Endodermal cell (in vitro differentiated cells): Measurements from ENCODE around the gene BPGM. TPM values are rescaled to one million over a fixed set of nuclear protein-coding genes. Genes with fewer than 3 reads are reported as not detected.

ENCODE experiments used
- DNase-seq: peaks from one replicate; pipeline ENCODE4 v3.0.0-alpha.2; 2017
- H3K27ac ChIP-seq: 2 replicates; pipeline ENCODE4 v1.5.1; 2013; ENCODE audit warnings: mild to moderate bottlenecking, low read depth, low read length, moderate library complexity
- H3K27me3 ChIP-seq: 2 replicates; pipeline ENCODE4 v1.6.1; 2013; ENCODE audit warnings: mild to moderate bottlenecking, low read length, moderate library complexity; ENCODE audit not compliant: insufficient read depth, control insufficient read depth, poor library complexity, severe bottlenecking
- H3K36me3 ChIP-seq: 2 replicates; pipeline ENCODE4 v1.7.0; 2013; ENCODE audit warnings: mild to moderate bottlenecking, low read length, moderate library complexity; ENCODE audit not compliant: control insufficient read depth, insufficient read depth
- H3K4me1 ChIP-seq: one replicate; pipeline ENCODE4 v1.7.0; 2013; ENCODE audit warnings: low read length; ENCODE audit not compliant: control insufficient read depth, insufficient read depth
- H3K4me3 ChIP-seq: 2 replicates; pipeline ENCODE4 v1.5.1; 2013; ENCODE audit warnings: mild to moderate bottlenecking, low read length, moderate library complexity
- H3K9ac ChIP-seq: 2 replicates; pipeline ENCODE4 v1.6.1; 2013; ENCODE audit warnings: mild to moderate bottlenecking, low read length, moderate library complexity; ENCODE audit not compliant: poor library complexity, severe bottlenecking; ENCODE audit errors: extremely low read depth
- H3K9me3 ChIP-seq: 2 replicates; pipeline ENCODE4 v1.6.1; 2013; ENCODE audit warnings: mild to moderate bottlenecking, low read length, moderate library complexity; ENCODE audit not compliant: control insufficient read depth
- H3K27ac Mint-ChIP-seq: 2 replicates; pipeline ENCODE4 v1.8.0; 2020; ENCODE audit warnings: mixed read lengths
- H3K27me3 Mint-ChIP-seq: 2 replicates; pipeline ENCODE4 v1.8.0; 2021; ENCODE audit warnings: mild to moderate bottlenecking, mixed read lengths; ENCODE audit not compliant: insufficient read depth
- H3K36me3 Mint-ChIP-seq: 2 replicates; pipeline ENCODE4 v1.8.0; 2020; ENCODE audit warnings: low read depth, mixed read lengths
- H3K4me1 Mint-ChIP-seq: 2 replicates; pipeline ENCODE4 v1.8.0; 2020; ENCODE audit warnings: mixed read lengths
- H3K4me3 Mint-ChIP-seq: 2 replicates; pipeline ENCODE4 v1.8.0; 2020; ENCODE audit warnings: mild to moderate bottlenecking, moderate library complexity, mixed read lengths
- H3K9me3 Mint-ChIP-seq: 2 replicates; pipeline ENCODE4 v1.8.0; 2020; ENCODE audit warnings: mild to moderate bottlenecking, mixed read lengths
- WGBS, 2 experiments: methylation state at CpG; one replicate each; pipeline versions ENCODE4 v1.1.5 to v1.1.7; 2013; ENCODE audit warnings: missing lambda C conversion rate in 2 of 2, mixed read lengths in 1 of 2; ENCODE audit not compliant: insufficient coverage in 1 of 2, insufficient read length in 1 of 2; 5-methylcytosine and 5-hydroxymethylcytosine counted together
- total RNA-seq, 2 donors: library from RNA; stranded (reverse); fragmentation: NEBNext Ultra II Directional in 1 of 2; extraction: Animal tissue kit (Norgen Biotek cat#: 25700) in 1 of 2; gene quantifications; 2 replicates in 1 of 2; 3 replicates in 1 of 2; pipeline ENCODE4 v1.2.1, GENCODE V29; 2021
- TF ChIP-seq, protein P1 (sequence below): fragments of 200-600 bp; sonication (generic); conservative IDR thresholded peaks from 2 replicates; pipeline ENCODE4 v1.5.0; 2021; ENCODE audit warnings: antibody characterized with exemption, mild to moderate bottlenecking

Gene BPGM
- total RNA-seq, 2 donors from 2014 or later = 11.1 to 16.1 TPM

GRCh38 chr7:134720091-134720935 is 73.7 kb downstream of the BPGM start:
- no peaks in the 10 kb centered on the region for H3K9me3 Mint-ChIP-seq
- TF ChIP-seq, protein P1, sequence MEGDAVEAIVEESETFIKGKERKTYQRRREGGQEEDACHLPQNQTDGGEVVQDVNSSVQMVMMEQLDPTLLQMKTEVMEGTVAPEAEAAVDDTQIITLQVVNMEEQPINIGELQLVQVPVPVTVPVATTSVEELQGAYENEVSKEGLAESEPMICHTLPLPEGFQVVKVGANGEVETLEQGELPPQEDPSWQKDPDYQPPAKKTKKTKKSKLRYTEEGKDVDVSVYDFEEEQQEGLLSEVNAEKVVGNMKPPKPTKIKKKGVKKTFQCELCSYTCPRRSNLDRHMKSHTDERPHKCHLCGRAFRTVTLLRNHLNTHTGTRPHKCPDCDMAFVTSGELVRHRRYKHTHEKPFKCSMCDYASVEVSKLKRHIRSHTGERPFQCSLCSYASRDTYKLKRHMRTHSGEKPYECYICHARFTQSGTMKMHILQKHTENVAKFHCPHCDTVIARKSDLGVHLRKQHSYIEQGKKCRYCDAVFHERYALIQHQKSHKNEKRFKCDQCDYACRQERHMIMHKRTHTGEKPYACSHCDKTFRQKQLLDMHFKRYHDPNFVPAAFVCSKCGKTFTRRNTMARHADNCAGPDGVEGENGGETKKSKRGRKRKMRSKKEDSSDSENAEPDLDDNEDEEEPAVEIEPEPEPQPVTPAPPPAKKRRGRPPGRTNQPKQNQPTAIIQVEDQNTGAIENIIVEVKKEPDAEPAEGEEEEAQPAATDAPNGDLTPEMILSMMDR = no peak
- Histone ChIP-seq H3K27ac (peak overlapping the region; percentile 78), H3K36me3 (no peaks in the 10 kb centered on the region), H3K4me3 (no peak overlapping the region), H3K4me1 (no peaks in the 10 kb centered on the region), H3K9me3 (no peaks in the 10 kb centered on the region), H3K9ac (no peak overlapping the region), H3K27me3 (no peaks in the 10 kb centered on the region)
- H3K36me3 Mint-ChIP-seq = no peaks in the 10 kb centered on the region
- WGBS, 2 experiments = 36 to 77% methylated on average over 2 to 5 of the region's 5 CpGs
- no peak for DNase-seq
- H3K27ac Mint-ChIP-seq = no peak overlapping the region
- H3K4me3 Mint-ChIP-seq = no peak overlapping the region
- no peaks in the 10 kb centered on the region for H3K27me3 Mint-ChIP-seq
- H3K4me1 Mint-ChIP-seq = no peaks in the 10 kb centered on the region

GRCh38 chr7:134721171-134721570 is 74.5 kb downstream of the BPGM start:
- no peak for DNase-seq
- Histone ChIP-seq H3K27ac (no peak overlapping the region), H3K4me1 (no peaks in the 10 kb centered on the region), H3K4me3 (no peak overlapping the region), H3K36me3 (no peaks in the 10 kb centered on the region), H3K27me3 (no peaks in the 10 kb centered on the region), H3K9ac (no peak overlapping the region), H3K9me3 (no peaks in the 10 kb centered on the region)
- Mint-ChIP-seq H3K27ac (no peak overlapping the region), H3K4me1 (no peaks in the 10 kb centered on the region), H3K36me3 (no peaks in the 10 kb centered on the region), H3K27me3 (no peaks in the 10 kb centered on the region), H3K9me3 (no peaks in the 10 kb centered on the region), H3K4me3 (no peak overlapping the region)
- WGBS, 2 experiments = 94 to 95% methylated on average over 2 of the region's 2 CpGs
- TF ChIP-seq, protein P1 = no peak

DNA sequence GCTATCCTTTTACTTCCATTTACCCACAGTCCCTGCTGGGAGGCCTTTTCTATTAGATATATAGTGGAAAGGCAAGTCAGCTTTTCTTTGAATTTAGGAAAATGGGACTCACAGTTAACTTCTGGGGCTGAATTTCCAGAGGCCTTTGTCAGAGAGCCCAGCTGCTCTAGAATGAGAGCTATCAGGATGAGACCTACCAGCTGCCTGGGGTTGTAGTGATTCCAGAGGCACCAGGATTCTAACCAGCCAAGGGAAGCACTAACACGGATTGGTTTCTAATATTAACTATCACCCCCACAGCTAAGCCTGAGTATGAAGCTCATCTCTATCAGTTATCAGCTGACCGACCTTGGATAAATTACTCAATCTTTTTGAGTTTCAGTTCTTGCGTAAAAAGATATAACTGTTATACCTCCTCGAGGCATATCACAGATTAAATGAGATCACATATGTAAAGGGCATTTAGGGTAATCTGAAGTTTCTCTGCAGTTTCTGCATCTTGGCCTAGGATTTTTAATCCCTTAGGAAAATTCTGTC is 76.2 kb downstream of the BPGM start:
- Histone ChIP-seq H3K27me3 (no peaks in the 10 kb centered on the region), H3K27ac (no peak overlapping the region), H3K9me3 (no peaks in the 10 kb centered on the region), H3K36me3 (no peaks in the 10 kb centered on the region), H3K4me3 (no peak overlapping the region), H3K4me1 (no peaks in the 10 kb centered on the region), H3K9ac (no peak overlapping the region)
- WGBS, 2 experiments = 92 to 100% methylated on average over 3 to 4 of the region's 4 CpGs
- Mint-ChIP-seq H3K27me3 (no peaks in the 10 kb centered on the region), H3K4me1 (no peaks in the 10 kb centered on the region), H3K9me3 (no peaks in the 10 kb centered on the region), H3K36me3 (no peaks in the 10 kb centered on the region), H3K4me3 (no peak overlapping the region), H3K27ac (no peak overlapping the region)
- TF ChIP-seq, protein P1 = no peak
- DNase-seq = no peak
